Measurements from ENCODE around the gene RXRA. TPM values are rescaled to one million over a fixed set of nuclear protein-coding genes. Genes with fewer than 3 reads are reported as not detected.

RXRA gene
- total RNA-seq, 1 experiment from 2014 or later = 29.9 TPM

DNA sequence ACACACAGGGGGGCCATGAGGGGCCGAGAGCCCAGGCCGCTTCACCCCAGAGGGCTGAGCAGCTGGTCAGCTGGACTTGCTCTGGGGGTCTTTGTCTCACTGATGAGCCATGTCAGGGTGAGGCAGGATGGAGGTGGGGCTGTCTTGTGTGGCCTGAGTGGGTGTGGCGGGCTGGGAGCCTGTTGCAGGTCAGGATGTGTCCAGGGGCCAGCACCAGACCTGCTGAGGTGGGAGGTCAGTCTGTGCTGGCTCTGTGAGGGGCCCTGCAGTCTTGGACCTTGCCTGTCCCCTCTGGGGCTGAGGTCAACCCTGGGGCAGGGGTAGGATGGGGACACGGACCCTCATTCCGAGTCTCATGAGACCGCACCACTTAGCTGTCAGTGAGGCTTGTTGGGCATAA lies 56.9 kb downstream of the RXRA start:
- Histone ChIP-seq H2BK12ac (ENCODE audit: insufficient read length, low read depth, low read length) (no peak overlapping the region), H4K91ac (ENCODE audit: insufficient read length, low read depth, low read length) (no peak overlapping the region), H3K79me1 (ENCODE audit: insufficient read depth, low read depth, low read length, poor library complexity, severe bottlenecking) (no peaks in the 10 kb centered on the region), H3K23ac (ENCODE audit: insufficient read length, low read depth, low read length) (no peak overlapping the region), H2BK15ac (ENCODE audit: low read depth, low read length) (no peak overlapping the region), H4K8ac (replicated peaks; ENCODE audit: insufficient read length, low read depth, low read length) (no peak overlapping the region), H3T11ph (ENCODE audit: low read length) (no peak overlapping the region), H2AFZ (ENCODE audit: low read length) (no peak overlapping the region), H3K4ac (ENCODE audit: low read depth, low read length) (no peak overlapping the region), H2AK5ac (ENCODE audit: insufficient read length, low read length) (no peak overlapping the region), H3K9me3 (ENCODE audit: control insufficient read depth, low read depth, low read length) (no peaks in the 10 kb centered on the region), H3K27me3 (ENCODE audit: insufficient read depth, low read length) (no peaks in the 10 kb centered on the region), H3K23me2 (ENCODE audit: insufficient read length, low read depth, low read length, poor library complexity, severe bottlenecking) (no peaks in the 10 kb centered on the region), H3K56ac (ENCODE audit: insufficient read length, low read depth, low read length) (no peak overlapping the region), H2BK20ac (ENCODE audit: low read depth, low read length, poor library complexity, severe bottlenecking) (no peak overlapping the region), H3K14ac (ENCODE audit: insufficient read depth, low read length) (no peak overlapping the region; the same call in 1 of the 2 replicates), H3K4me1 (ENCODE audit: insufficient read depth, low read length) (no peaks in the 10 kb centered on the region), H4K20me1 (ENCODE audit: control insufficient read depth, insufficient read depth, insufficient read length) (peaks cover 2% of the 10 kb centered on the region), H3K79me2 (ENCODE audit: insufficient read depth, low read length) (peaks cover 1% of the 10 kb centered on the region; the same call in 1 of the 2 replicates), H2BK5ac (ENCODE audit: insufficient read length, low read length) (no peak overlapping the region), H3K9ac (ENCODE audit: extremely low read depth, insufficient read length, low read length) (no peak overlapping the region), H4K5ac (ENCODE audit: insufficient read length, low read depth, low read length) (no peak overlapping the region), H3K18ac (ENCODE audit: insufficient read length, low read depth, low read length) (no peak overlapping the region), H3K4me2 (ENCODE audit: insufficient read depth, insufficient read length, low read length) (no peak overlapping the region), H2BK120ac (ENCODE audit: low read depth, low read length, poor library complexity, severe bottlenecking) (no peak overlapping the region), H3K27ac (ENCODE audit: insufficient read length, low read depth, low read length) (no peak overlapping the region)
- H3K4me1 Mint-ChIP-seq = peaks cover 5 to 23% of the 10 kb centered on the region in 2 experiments
- no peak overlapping the region for H3K4me3 Mint-ChIP-seq
- no peaks in the 10 kb centered on the region for H3K9me3 Mint-ChIP-seq
- no peaks in the 10 kb centered on the region; a peak in 2 of 7 replicates for H3K36me3 Mint-ChIP-seq (ENCODE audit: insufficient read depth in 1 of 3, low read depth in 3 of 3)
- H3K27me3 Mint-ChIP-seq (ENCODE audit: low read depth) = no peaks in the 10 kb centered on the region
- peak overlapping the region in 2 of 3 experiments; percentile 49 to 93; a peak in 1 of 7 replicates for H3K27ac Mint-ChIP-seq
- no peak for DNase-seq
- TF ChIP-seq, protein P1, sequence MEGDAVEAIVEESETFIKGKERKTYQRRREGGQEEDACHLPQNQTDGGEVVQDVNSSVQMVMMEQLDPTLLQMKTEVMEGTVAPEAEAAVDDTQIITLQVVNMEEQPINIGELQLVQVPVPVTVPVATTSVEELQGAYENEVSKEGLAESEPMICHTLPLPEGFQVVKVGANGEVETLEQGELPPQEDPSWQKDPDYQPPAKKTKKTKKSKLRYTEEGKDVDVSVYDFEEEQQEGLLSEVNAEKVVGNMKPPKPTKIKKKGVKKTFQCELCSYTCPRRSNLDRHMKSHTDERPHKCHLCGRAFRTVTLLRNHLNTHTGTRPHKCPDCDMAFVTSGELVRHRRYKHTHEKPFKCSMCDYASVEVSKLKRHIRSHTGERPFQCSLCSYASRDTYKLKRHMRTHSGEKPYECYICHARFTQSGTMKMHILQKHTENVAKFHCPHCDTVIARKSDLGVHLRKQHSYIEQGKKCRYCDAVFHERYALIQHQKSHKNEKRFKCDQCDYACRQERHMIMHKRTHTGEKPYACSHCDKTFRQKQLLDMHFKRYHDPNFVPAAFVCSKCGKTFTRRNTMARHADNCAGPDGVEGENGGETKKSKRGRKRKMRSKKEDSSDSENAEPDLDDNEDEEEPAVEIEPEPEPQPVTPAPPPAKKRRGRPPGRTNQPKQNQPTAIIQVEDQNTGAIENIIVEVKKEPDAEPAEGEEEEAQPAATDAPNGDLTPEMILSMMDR (conservative IDR thresholded peaks at IDR 0.05) = no peak
- no CpG with 5 or more reads among the region's 6 CpGs for WGBS (ENCODE audit: extremely low coverage, insufficient read length, low lambda C conversion rate)
